GM12891 (cell line): ENCODE data around the gene TRABD2B.

Source experiments
- POLR2A ChIP-seq: IDR thresholded peaks from 2 replicates; pipeline ENCODE4 v1.6.1; 2011; ENCODE audit warnings: low read depth, low read length, control low read depth
- POLR2AphosphoS5 ChIP-seq: IDR thresholded peaks from 2 replicates; pipeline ENCODE4 v1.6.1; 2011; ENCODE audit warnings: low read depth, low read length, control low read depth
- SPI1 ChIP-seq: IDR thresholded peaks from 2 replicates; pipeline ENCODE4 v1.6.1; 2011; ENCODE audit warnings: low read depth, low read length, control low read depth
- TAF1 ChIP-seq: IDR thresholded peaks from 2 replicates; pipeline ENCODE4 v1.6.1; 2011; ENCODE audit warnings: low read depth, low read length, control low read depth

DNA sequence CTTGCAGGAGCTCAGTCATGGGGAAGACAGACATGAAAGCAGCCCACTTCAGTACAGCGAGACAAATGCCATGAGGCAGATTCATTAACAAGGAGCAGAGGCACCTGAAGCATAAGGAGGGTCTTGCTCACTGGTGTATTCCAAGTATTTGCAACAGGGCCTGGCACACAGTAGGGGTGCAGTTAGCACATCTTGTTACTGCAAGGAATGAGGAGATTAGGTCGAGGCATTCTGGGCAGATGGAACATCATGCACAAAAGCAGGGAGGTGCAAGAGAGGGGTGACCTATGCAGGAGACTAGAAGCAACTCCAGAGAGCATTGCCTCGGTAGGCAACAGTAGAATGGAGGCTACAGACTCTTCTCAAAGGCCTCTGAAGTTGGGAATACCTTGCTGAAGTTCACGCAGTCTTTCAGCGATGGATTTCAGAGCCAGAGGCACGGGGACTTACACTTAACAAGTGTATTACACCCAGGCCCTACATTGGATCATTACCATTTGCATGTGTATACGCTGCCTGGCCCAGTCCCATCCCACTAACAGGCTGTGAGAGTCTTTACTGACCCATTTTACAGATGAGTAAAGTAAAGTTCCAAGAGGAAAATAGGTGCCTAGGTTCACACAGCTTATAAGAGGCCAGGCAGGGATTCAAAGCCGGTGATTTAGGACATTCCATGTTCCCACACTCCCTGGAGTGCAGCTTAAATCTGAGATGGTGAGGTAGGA, 82.1 kb downstream of the TRABD2B start:
- TF ChIP-seq POLR2A (no peak), POLR2AphosphoS5 (no peak), TAF1 (no peak), SPI1 (no peak)
